Stimulated activated CD4-positive, alpha-beta T cell treated with anti-CD3 and anti-CD28 coated beads, Interleukin-15, amount 100 ng/mL, for 48 hours (primary cell): ENCODE measurements around the gene ARHGDIG.
"Not testable (repeated sequence)": the region's sequence is repeated elsewhere in the genome, so short reads cannot be mapped to it uniquely, and the experiment has no call there.

Source experiments
- DNase-seq, 2 donors: peaks; one replicate each; pipeline ENCODE4 v3.0.0-alpha.2; 2020; ENCODE audit warnings: low read depth in 2 of 2

Gene ARHGDIG

GRCh38 chr16:325375-326145, 45.2 kb downstream of the ARHGDIG start:
- no peak for DNase-seq

- no peak for DNase-seq
Observed at GRCh38 chr16:330741-331140, 50.4 kb downstream of the ARHGDIG start.

GRCh38 chr16:331181-331814, 50.9 kb downstream of the ARHGDIG start:
- DNase-seq = not testable (repeated sequence)
